ENCODE data around the gene PI4KB. TPM values are rescaled to one million over a fixed set of nuclear protein-coding genes. Genes with fewer than 3 reads are reported as not detected.

PI4KB gene
- 27.6 and 30.1 TPM in 2 replicates for total RNA-seq

GRCh38 chr1:151327223-151327902, at the start of gene PI4KB:
PI4KB (minus strand) TSS chr1:151327416; CDS start chr1:151316481, 10,935 bp downstream.

GRCh38 chr1:151372058-151372934, 45.1 kb upstream of the PI4KB start, which contains the start of gene SELENBP1:
SELENBP1 (minus strand) TSS chr1:151372705; CDS start chr1:151372641, 64 bp downstream.

DNA sequence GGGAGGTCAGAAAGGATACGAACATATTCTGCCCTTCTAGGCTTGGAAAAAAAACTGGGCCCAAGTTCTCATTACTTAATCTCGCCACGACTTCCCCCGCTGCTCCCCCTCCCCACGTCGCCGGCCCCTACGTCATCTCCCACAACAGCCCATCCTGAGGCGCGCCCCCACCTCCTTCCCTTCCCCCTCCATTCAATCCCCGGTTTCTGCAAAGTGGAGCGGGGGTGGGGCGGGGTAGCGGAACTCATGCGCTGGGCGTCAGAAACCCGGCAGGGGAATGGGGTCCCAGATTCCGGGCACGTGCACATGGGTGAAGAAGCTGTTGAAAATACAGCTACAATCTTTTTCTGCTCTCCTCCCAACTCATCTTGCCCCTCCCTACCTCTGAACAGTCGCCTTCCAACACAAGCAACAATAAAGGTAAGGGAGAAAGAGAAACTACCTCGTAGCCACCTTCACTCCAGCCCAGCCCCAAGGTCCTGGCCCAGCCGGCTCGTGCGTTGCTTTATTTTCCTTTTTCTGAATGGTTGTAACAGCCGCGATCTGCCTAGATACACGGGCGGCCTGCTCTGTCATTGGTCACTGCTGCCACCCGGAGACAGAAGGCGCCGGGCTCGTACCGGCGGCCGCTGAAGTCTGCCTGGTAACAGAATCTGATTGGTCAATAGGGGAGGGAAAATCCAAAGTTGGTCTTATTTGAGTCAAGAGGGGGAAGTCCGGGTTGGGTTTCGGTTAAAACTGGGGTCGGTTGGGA, 19.7 kb upstream of the PI4KB start, which contains the start of gene RFX5:
RFX5 (minus strand) TSS at position 484 of the 754 bp plus-strand sequence. CDS start 932 bp downstream, outside the sequence.

DNA sequence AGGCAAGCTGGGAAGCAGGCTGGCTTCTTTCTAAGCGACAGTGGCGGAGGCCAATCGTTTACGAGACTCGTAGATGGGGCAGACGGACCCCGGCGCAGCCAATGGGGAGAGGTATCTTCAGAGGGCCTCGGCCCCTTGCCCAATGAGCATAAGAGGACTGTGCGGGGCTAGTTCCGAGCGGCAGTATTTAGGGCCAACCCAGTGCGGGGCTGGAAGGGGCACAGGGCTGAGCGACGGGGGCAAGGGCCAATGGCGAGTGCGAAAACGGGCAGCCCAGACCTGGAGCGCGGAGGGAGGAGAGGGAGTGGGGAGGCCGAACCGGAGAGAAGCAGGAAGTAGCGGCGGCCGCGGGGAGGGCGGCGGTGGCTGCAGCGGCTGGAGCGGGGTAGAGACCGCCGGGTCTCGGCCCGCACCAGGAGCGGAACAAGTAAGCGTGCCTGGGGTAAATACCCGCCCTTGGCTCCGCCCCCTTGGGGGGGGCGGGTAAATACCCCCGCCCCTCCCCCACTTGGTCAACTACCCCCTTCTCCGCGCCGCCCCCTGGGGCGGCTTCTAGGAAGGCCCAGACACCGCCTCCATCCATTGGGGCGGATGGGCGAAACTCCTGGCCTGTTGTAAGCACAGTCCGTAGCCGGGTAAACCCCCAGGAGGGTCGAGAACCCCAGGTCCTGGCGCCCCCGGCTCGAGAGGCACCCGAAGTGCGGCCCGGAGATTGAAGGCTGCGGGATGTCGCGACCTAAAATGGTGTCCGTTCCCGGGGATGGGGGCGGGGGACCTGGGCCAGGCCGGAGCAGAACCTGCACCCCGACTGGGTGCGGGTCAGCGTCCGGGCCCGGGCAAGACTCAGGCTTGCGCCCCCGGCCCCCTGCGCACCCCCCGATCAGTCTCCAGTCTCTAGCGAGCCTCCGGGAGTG, 45.0 kb downstream of the PI4KB start, which contains the start of gene ZNF687:
ZNF687 (plus strand) TSS at position 331 of the 914 bp plus-strand sequence. CDS start 3,993 bp downstream, outside the sequence.

DNA sequence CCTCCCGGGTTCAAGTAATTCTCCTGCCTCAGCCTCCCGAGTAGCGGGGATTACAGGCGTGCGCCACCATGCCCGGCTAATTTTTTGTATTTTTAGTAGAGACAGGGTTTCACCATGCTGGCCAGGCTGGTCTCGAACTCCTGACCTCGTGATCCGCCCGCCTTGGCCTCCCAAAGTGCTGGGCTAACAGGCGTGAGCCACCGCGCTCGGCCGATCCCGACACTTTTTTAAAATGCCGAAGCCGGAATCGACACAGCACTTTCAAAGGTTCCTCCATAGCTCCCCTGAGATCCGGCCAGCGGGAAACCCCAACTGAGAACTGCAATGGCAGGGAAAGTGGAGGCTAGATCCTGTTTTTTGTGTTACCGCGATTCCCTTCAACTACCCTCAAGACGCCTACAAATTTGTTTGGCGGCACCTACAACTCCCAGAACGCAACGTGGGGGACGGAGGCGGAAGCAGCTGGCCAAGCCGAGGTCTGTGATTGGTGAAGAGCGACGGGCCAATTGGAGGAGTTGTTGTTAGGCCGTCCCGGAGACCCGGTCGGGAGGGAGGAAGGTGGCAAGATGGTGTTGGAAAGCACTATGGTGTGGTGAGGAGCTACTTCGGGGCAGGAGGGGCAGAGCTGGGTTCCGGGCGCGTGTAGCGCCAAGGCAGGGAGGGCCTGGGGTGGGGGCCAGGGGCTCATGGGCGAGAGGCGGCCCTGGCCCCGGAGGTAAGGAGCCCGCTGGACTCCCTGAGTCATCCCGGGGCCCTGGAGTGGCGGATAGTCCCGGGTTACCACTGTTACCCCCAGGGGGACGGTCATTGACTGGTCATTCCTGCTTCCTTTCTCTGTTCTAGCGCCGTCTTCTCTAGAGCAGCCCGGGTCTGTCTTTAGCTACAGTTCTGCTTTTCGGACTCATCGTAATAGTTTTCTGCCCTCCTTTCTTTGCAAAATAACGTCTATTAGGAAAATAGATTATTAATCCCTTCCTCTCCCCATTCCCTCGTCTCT, 72.7 kb downstream of the PI4KB start, which contains the start of gene PSMD4:
PSMD4 (plus strand) TSS at position 518 of the 997 bp plus-strand sequence; CDS start at position 567, 49 bp downstream.

Other genes with a start within 250 kb of the PI4KB start
- 2.2 and 4.2 TPM in 2 replicates for gene SEMA6C, start 180.8 kb downstream of the PI4KB start, total RNA-seq
- 0.11 TPM in 1 of 2 replicates, not detected in the other for gene TNFAIP8L2, start 170.8 kb downstream of the PI4KB start, total RNA-seq
- 4.6 and 4.8 TPM in 2 replicates for gene LYSMD1, start 161.5 kb downstream of the PI4KB start, total RNA-seq
- gene SCNM1, start 161.3 kb downstream of the PI4KB start, total RNA-seq = 15.5 and 18.8 TPM in 2 replicates
- 0.26 TPM in 1 of 2 replicates, not detected in the other for gene TMOD4, start 151.4 kb downstream of the PI4KB start, total RNA-seq
- gene VPS72, start 137.2 kb downstream of the PI4KB start, total RNA-seq = 38.9 and 49.2 TPM in 2 replicates
- 40.1 and 41.8 TPM in 2 replicates for gene PIP5K1A, start 128.9 kb downstream of the PI4KB start, total RNA-seq
- gene PSMD4, start 72.7 kb downstream of the PI4KB start, total RNA-seq = 197 and 219 TPM in 2 replicates
- 7.1 and 10.3 TPM in 2 replicates for gene ZNF687, start 45.1 kb downstream of the PI4KB start, total RNA-seq
- 46.7 and 52.3 TPM in 2 replicates for gene RFX5, start 19.8 kb upstream of the PI4KB start, total RNA-seq
- gene SELENBP1, start 45.3 kb upstream of the PI4KB start, total RNA-seq = 0.43 TPM in 1 of 2 replicates, not detected in the other
- 426 and 457 TPM in 2 replicates for gene PSMB4, start 72.2 kb upstream of the PI4KB start, total RNA-seq
- 13.4 and 15.0 TPM in 2 replicates for gene POGZ, start 132.1 kb upstream of the PI4KB start, total RNA-seq
- gene CGN, start 184.0 kb upstream of the PI4KB start, total RNA-seq = 0.11 and 0.26 TPM in 2 replicates
- 3.9 and 5.3 TPM in 2 replicates for gene TUFT1, start 212.9 kb upstream of the PI4KB start, total RNA-seq

Measured in dermis lymphatic vessel endothelial cell (primary cell).